Activated B cell treated with CpG ODN at 0.5 μM for 24 hours (primary cell): Measurements from ENCODE around the gene NCOA6. TPM values are rescaled to one million over a fixed set of nuclear protein-coding genes. Genes with fewer than 3 reads are reported as not detected.

Experiments
- ATAC-seq: fragments of 200-7000 bp; cut with Tn5 transposase; one replicate; pipeline ENCODE4 v1.10.0; 2021; ENCODE audit warnings: low read depth, mild to moderate bottlenecking, moderate library complexity
- CTCF ChIA-PET: fragments of 350-600 bp; sonication (Branson Sonifier 250); formaldehyde crosslinking; loops from one replicate; lab custom pipeline; 2021; ENCODE audit warnings: antibody characterized with exemption; lab: Charles Lee
- POLR2A ChIA-PET: fragments of 350-600 bp; sonication (Branson Sonifier 250); formaldehyde crosslinking; loops from one replicate; lab custom pipeline; 2021; ENCODE audit warnings: antibody characterized with exemption; lab: Charles Lee
- DNase-seq: peaks from one replicate; pipeline ENCODE4 v3.0.0; 2022
- H3K27ac Mint-ChIP-seq: one replicate; pipeline ENCODE4 v1.8.0; 2020; ENCODE audit warnings: mixed read lengths
- H3K27me3 Mint-ChIP-seq: one replicate; pipeline ENCODE4 v1.8.0; 2021; ENCODE audit warnings: mixed read lengths
- H3K36me3 Mint-ChIP-seq: one replicate; pipeline ENCODE4 v1.8.0; 2021; ENCODE audit warnings: low read depth, mixed read lengths
- H3K4me1 Mint-ChIP-seq: one replicate; pipeline ENCODE4 v1.8.0; 2021; ENCODE audit warnings: mixed read lengths
- H3K4me3 Mint-ChIP-seq: one replicate; pipeline ENCODE4 v1.8.0; 2020; ENCODE audit warnings: mild to moderate bottlenecking, mixed read lengths
- H3K9me3 Mint-ChIP-seq: one replicate; pipeline ENCODE4 v1.8.0; 2020; ENCODE audit warnings: mixed read lengths
- intact Hi-C: fragments of 100-400 bp; cut with micrococcal nuclease; formaldehyde crosslinking; loops from one replicate; pipeline ENCODE4 v1.15.1; 2024
- total RNA-seq: library from RNA; stranded (reverse); gene quantifications from 2 replicates; pipeline ENCODE4 v1.2.3, GENCODE V29; 2022
- TF ChIP-seq, protein P1 (sequence below): fragments of 200-600 bp; IDR thresholded peaks from one replicate; pipeline ENCODE4 v1.8.0; 2022; ENCODE audit warnings: antibody characterized with exemption, mild to moderate bottlenecking

The NCOA6 gene
- total RNA-seq, 1 donor from 2014 or later: 24.0 TPM

DNA sequence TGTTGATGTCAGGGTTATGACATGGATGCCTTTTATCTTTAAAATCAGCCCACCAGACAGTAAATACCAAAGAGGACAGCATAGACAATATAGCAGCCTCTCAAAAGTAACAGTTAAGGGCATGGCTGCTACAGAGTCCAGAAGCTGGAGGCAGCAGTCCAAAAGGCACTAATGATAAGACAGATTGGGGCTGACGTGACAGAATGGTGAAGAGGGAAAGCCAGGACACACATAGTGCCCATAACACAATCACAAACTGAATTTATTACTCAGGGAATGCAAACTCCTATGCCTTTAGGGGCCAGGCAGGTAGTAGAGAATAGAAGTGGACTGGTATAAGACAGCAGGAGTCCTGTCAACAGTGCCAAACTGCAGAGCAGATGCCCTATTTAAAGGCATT lies 80.6 kb downstream of the NCOA6 start:
- no peak for ATAC-seq
- intact Hi-C loops: no loop called here
- TF ChIP-seq, protein P1, sequence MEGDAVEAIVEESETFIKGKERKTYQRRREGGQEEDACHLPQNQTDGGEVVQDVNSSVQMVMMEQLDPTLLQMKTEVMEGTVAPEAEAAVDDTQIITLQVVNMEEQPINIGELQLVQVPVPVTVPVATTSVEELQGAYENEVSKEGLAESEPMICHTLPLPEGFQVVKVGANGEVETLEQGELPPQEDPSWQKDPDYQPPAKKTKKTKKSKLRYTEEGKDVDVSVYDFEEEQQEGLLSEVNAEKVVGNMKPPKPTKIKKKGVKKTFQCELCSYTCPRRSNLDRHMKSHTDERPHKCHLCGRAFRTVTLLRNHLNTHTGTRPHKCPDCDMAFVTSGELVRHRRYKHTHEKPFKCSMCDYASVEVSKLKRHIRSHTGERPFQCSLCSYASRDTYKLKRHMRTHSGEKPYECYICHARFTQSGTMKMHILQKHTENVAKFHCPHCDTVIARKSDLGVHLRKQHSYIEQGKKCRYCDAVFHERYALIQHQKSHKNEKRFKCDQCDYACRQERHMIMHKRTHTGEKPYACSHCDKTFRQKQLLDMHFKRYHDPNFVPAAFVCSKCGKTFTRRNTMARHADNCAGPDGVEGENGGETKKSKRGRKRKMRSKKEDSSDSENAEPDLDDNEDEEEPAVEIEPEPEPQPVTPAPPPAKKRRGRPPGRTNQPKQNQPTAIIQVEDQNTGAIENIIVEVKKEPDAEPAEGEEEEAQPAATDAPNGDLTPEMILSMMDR: no peak

DNA sequence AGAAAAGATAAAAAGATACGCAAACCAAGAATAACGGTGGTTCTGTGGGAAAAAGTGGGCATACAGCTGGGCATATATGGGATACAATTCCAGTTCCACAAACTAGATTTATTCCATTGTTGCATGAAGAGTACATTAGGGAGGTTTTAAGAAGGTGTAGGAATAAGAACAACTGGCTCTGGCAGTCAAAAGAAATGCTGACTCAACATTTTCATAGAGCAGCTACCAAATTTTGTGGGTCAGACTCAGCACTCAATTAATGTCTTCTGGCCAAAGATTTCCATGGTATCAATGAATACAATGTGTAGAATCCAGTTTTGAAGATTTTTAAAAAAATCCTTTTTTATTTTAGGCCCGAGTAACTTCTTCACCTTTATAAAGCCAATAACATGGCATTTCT lies 81.1 kb downstream of the NCOA6 start:
- no peak for ATAC-seq
- H3K9me3 Mint-ChIP-seq: no peaks in the 10 kb centered on the region
- H3K27ac Mint-ChIP-seq: no peak overlapping the region
- H3K36me3 Mint-ChIP-seq: peaks cover 67% of the 10 kb centered on the region
- ChIA-PET CTCF (interaction anchor here (0.7 to 1.5 kb wide), 2 partner anchors 26 to 431 kb away, joined by 3 to 4 read pairs; no protein-coding TSS in a partner anchor), POLR2A (no interaction called here)
- H3K4me1 Mint-ChIP-seq: no peaks in the 10 kb centered on the region
- TF ChIP-seq, protein P1: no peak
- intact Hi-C loops: no loop called here
- no peak overlapping the region for H3K4me3 Mint-ChIP-seq
- no peak for DNase-seq
- H3K27me3 Mint-ChIP-seq: no peaks in the 10 kb centered on the region

More for the DNA sequence above, 80.6 kb downstream of the NCOA6 start:
- ChIA-PET CTCF (interaction anchor here (1.5 kb wide), 1 partner anchor 25 kb away, joined by 4 read pairs; no protein-coding TSS in a partner anchor), POLR2A (no interaction called here)
- Mint-ChIP-seq H3K4me1 (no peaks in the 10 kb centered on the region), H3K9me3 (no peaks in the 10 kb centered on the region), H3K4me3 (no peak overlapping the region), H3K36me3 (peaks cover 72% of the 10 kb centered on the region), H3K27ac (no peak overlapping the region), H3K27me3 (no peaks in the 10 kb centered on the region)
- no peak for DNase-seq

DNA sequence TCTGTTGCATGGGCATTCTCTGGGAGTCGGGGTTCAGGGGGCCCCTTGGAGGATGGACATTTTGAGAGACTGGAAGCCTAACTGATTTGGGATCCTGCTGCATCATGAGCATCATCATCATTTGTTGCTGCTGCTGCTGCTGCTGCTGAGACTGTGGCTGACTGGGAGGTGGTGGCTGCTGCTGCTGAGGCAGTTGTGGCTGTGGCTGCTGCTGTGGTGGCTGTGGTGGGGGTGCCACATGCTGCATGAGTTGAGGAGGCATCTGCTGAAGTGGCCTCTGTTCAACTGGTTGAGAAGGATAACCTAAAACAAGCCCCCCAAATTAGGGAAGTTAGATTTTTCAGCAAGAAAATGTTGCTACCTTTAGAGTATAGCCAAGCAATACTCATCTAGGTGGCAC lies 82.4 kb downstream of the NCOA6 start:
- POLR2A ChIA-PET: no interaction called here
- no peak overlapping the region for H3K27ac Mint-ChIP-seq
- no peaks in the 10 kb centered on the region for H3K4me1 Mint-ChIP-seq
- ATAC-seq (no peak), DNase-seq (no peak)
- intact Hi-C loops: no loop called here
- no peaks in the 10 kb centered on the region for H3K27me3 Mint-ChIP-seq
- CTCF ChIA-PET: no interaction called here
- TF ChIP-seq, protein P1: no peak
- no peaks in the 10 kb centered on the region for H3K9me3 Mint-ChIP-seq
- peaks cover 56% of the 10 kb centered on the region for H3K36me3 Mint-ChIP-seq
- no peak overlapping the region for H3K4me3 Mint-ChIP-seq

DNA sequence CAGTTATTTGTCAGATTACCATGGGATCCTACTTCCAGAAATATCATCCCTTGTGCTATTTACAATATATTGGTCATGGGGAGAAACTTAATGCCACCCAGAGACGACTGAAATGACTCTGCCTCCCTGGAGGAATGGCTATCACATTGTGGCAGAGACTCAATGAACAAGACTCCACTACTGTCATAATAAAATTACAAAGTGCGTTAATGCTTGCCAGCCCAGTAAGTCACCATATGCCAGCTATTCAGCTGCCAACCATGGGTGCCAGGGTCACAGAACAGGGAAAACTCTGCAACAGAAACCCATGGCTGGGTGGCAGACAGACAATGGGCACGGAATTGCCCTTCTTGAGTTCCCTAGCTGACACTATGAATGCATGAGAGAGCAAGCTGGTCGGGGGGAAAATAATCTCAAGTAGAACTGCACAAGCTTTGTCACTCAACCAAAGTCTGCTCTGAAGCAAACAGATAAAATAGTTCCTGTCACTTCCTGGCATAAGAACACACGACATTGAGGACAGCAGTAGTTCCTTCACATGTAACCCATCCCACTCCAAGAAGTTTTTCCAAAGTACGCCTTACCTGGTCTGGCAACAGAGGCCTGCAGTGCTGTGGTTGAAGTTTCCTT lies 89.2 kb downstream of the NCOA6 start:
- Mint-ChIP-seq H3K36me3 (peaks cover 32% of the 10 kb centered on the region), H3K4me1 (no peaks in the 10 kb centered on the region), H3K9me3 (no peaks in the 10 kb centered on the region), H3K4me3 (no peak overlapping the region), H3K27me3 (no peaks in the 10 kb centered on the region), H3K27ac (no peak overlapping the region)
- intact Hi-C loops: no loop called here
- DNase-seq (no peak), ATAC-seq (no peak)
- TF ChIP-seq, protein P1: no peak
- ChIA-PET CTCF (no interaction called here), POLR2A (interaction anchor here (0.5 kb wide), 1 partner anchor 669 kb away, joined by 8 read pairs; no protein-coding TSS in a partner anchor)

DNA sequence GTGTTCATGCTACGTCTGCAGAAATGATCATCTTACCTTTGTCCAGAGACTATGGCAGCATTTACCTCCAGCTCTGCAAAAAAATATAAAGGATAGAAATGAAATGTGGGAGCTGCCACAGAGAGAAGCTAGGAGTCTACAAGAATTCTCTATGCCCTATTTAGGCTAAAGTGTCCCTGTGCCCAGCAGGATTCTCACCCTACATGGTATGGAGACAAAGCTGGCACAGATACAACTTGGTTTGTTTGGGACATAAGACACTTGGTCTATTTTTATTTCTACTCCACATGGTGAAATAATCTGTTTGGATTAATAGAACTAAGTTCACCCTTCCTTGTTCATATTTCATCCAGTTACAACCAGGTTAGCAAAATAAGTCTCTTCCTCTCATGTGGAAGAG lies 92.9 kb downstream of the NCOA6 start:
- no peaks in the 10 kb centered on the region for H3K9me3 Mint-ChIP-seq
- CTCF ChIA-PET: interaction anchor here (2.7 kb wide), 1 partner anchor 37 kb away, joined by 7 read pairs; no protein-coding TSS in a partner anchor

More for the DNA sequence above, 92.9 kb downstream of the NCOA6 start:
- intact Hi-C loops: no loop called here
- Mint-ChIP-seq H3K27me3 (no peaks in the 10 kb centered on the region), H3K27ac (no peak overlapping the region), H3K36me3 (peaks cover 36% of the 10 kb centered on the region), H3K4me1 (no peaks in the 10 kb centered on the region), H3K4me3 (no peak overlapping the region)
- DNase-seq: no peak
- POLR2A ChIA-PET: no interaction called here
- TF ChIP-seq, protein P1: no peak
- no peak for ATAC-seq
